Motor neuron (in vitro differentiated cells): ENCODE measurements around the gene MAU2. TPM values are rescaled to one million over a fixed set of nuclear protein-coding genes. Genes with fewer than 3 reads are reported as not detected.
"Not testable (repeated sequence)": the region's sequence is repeated elsewhere in the genome, so short reads cannot be mapped to it uniquely, and the experiment has no call there.

Experiments
- ATAC-seq, 8 experiments: fragments of 200-7000 bp; cut with Tn5 transposase; replicated peaks in 6 of 8; 2 replicates each; pipeline ENCODE4 v1.8.0; 2021; ENCODE audit warnings: mild to moderate bottlenecking in 8 of 8, moderate library complexity in 8 of 8
- H3K27ac ChIP-seq, 2 donors: fragments of 250-450 bp; sonication (Bioruptor Pico); 2 replicates each; pipeline ENCODE4 v1.9.0; 2021; ENCODE audit warnings: antibody characterized with exemption in 2 of 2, mild to moderate bottlenecking in 2 of 2, moderate library complexity in 1 of 2
- H3K4me1 ChIP-seq, 2 donors: fragments of 250-450 bp; sonication (Bioruptor Pico); replicated peaks in 1 of 2; 2 replicates each; pipeline ENCODE4 v1.6.1; 2021; ENCODE audit warnings: antibody characterized with exemption in 2 of 2, mild to moderate bottlenecking in 2 of 2, moderate library complexity in 1 of 2
- H3K4me3 ChIP-seq, 5 donors: fragments of 250-450 bp; sonication (Bioruptor Pico); 2 replicates each; pipeline ENCODE4 v1.9.0; 2021; ENCODE audit warnings: antibody characterized with exemption in 5 of 5, mild to moderate bottlenecking in 5 of 5, moderate library complexity in 4 of 5
- WGBS, 10 experiments: fragments of 450-650 bp; shearing (Covaris generic); methylation state at CpG; one replicate each; pipeline ENCODE4 v1.0.0; 2022; 5-methylcytosine and 5-hydroxymethylcytosine counted together
- in situ Hi-C, 9 experiments: fragments of 400-800 bp; cut with MboI; loops; one replicate each; pipeline ENCODE4 v1.15.0; 2021; ENCODE audit warnings: low sequenced_read_pairs in 9 of 9, low pct_unique_long_range_greater_than_20kb in 2 of 9; ENCODE audit not compliant: unreplicated experiment in 9 of 9
- total RNA-seq, 8 experiments: library from RNA; unstranded; fragments of 300-600 nt; gene quantifications; 2 replicates each; pipeline versions ENCODE4 v1.2.3 to v1.2.4, GENCODE V29; 2022

The MAU2 gene
- total RNA-seq, 8 experiments from 2014 or later, result 17.7 to 67.6 (median 27.4) TPM

DNA sequence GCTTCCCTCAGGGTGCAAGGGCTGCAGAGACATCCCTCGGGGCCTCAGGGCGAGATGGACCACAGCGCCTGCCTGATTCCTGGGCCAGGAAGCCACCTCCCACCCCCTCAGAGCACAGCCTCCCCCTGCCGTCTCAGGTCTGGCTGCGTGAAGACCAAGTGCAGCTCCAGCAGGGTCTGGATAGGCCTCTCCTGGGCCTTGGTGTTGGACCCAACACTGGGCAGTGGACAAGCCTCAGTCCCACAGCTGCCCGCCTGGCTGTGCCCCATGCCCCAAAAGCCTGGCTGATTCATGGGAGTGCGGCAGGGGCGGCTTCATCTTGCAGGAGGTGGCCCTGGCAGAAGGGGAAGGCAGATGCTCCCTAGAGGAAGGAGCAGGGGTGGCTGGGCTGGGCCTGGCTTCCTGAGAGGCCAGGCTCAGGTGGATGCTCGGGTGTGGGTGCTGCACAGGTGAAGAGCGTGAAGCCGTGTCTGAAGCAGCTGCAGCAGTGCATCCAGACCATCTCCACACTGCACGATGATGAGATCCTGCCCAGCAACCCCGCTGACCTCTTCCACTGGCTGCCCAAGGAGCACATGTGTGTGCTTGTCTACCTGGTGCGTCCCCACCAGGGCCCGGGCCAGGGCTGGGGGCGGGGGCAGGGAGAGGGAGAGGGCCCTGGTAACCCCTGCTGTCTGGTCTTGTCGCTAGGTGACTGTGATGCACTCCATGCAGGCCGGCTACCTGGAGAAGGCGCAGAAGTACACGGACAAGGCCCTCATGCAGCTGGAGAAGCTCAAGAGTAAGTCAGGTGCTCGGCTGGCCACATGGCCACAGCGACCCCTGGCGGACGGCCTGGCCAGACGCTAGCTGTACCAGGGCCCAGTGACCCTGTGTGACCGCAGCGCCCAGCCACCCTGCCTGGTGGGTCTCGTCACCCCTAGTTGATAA, 21.7 kb downstream of the MAU2 start:
- Histone ChIP-seq H3K27ac (no peak overlapping the region), H3K4me3 (no peak overlapping the region), H3K4me1 (no peaks in the 10 kb centered on the region)
- WGBS, 10 experiments, result 23 to 75% (median 27%) methylated on average over 3 to 6 of the region's 28 CpGs; no CpG with 5 or more reads in 7 of the 10 experiments
- peak; percentile 72 to 92 (median 81) for ATAC-seq
- in situ Hi-C loops, result no loop called here

DNA sequence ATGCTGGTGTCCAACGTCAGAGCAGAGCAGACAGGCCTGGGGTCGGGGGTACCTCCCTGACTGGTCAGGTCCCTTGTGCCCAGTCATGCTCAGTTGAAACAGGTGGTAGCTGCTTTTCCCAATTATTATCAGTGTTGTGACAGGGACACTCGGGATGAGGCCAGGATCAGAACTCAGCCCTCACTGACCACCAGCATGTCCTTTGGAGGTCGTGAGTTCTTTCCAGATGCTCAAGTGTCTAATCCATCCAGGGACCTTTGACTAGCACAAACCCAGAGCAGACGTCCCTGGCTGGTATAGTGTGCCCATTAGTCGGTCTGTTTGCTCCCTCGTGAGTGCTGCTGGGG, 22.4 kb downstream of the MAU2 start:
- H3K4me1 ChIP-seq, result no peaks in the 10 kb centered on the region
- in situ Hi-C loops, result no loop called here
- H3K4me3 ChIP-seq, result no peak overlapping the region
- no peak overlapping the region for H3K27ac ChIP-seq
- no peak for ATAC-seq
- WGBS, 10 experiments, result 0 to 100% (median 51%) methylated on average over 1 to 5 of the region's 7 CpGs; no CpG with 5 or more reads in 5 of the 10 experiments

DNA sequence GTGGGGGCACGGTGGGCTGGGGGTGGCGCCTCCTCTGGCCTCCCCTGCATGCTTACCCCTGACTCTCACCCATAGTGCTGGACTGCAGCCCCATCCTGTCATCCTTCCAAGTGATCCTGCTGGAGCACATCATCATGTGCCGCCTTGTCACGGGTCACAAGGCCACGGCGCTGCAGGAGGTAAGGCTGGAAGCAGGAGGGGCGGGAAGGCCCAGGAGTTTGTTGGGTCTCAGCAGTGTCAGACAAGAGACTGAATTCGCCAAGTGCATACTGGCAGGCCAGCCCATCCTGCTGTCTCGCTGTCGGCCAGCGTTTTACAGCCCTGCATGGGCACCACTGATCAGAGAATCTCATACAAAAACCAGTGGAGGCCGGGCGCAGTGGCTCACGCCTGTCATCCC, 23.1 kb downstream of the MAU2 start:
- no peak for ATAC-seq

DNA sequence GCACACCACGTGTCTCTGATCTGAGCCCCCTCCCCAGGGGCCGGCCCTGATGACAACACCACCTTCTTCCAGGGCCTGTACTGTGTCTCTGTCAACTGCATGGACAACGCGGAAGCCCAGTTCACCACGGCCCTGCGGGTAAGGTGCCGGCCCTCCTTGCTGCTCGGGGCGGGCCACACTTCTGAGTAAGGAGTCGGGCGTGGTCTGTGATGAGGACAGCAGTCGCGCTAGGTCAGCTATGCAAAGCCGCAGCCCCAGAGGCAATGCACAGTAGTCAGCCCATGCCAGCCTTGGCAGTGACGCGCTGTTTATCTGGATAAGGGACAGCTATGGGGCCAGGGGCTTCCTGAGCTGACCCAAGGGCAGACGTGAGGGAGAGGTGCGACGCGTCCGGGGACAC, 24.6 kb downstream of the MAU2 start:
- Histone ChIP-seq H3K27ac (no peak overlapping the region), H3K4me3 (no peak overlapping the region), H3K4me1 (no peaks in the 10 kb centered on the region)
- peak in 3 of 8 experiments; percentile 52 to 80 (median 68) for ATAC-seq
- WGBS, 10 experiments, result 90 to 100% (median 100%) methylated on average over 2 to 3 of the region's 21 CpGs; no CpG with 5 or more reads in 7 of the 10 experiments
- in situ Hi-C loops, result no loop called here

More for the DNA sequence above, 23.1 kb downstream of the MAU2 start:
- H3K4me3 ChIP-seq, result no peak overlapping the region
- H3K27ac ChIP-seq, result no peak overlapping the region
- in situ Hi-C loops, result no loop called here
- WGBS, 10 experiments, result 80 to 100% (median 91%) methylated on average over 1 to 4 of the region's 14 CpGs; no CpG with 5 or more reads in 7 of the 10 experiments
- no peaks in the 10 kb centered on the region for H3K4me1 ChIP-seq

DNA sequence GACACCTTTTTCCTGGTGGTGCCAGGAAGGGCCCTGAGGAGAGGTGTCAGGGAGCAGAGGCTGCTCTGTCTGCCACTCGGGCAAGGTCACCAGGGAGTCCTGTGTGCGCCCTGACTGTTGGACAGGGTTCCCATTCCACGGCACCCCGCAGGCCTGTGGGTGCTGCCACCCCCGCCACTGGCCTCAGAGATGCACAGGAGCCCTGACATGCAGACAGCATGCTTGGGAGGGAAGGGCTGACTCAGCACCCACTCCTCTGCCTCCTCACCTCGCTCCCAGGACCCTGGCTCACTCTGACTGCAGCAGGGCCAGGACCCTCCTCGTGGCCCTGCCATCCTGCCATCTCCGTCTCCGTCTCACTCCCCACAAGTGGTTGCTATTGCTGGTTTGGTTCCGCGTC, 25.3 kb downstream of the MAU2 start:
- 80 to 100% (median 96%) methylated on average over 1 to 2 of the region's 11 CpGs; no CpG with 5 or more reads in 6 of the 10 experiments for WGBS, 10 experiments
- Histone ChIP-seq H3K27ac (no peak overlapping the region), H3K4me1 (no peaks in the 10 kb centered on the region), H3K4me3 (no peak overlapping the region)
- in situ Hi-C loops, result no loop called here
- no peak for ATAC-seq

DNA sequence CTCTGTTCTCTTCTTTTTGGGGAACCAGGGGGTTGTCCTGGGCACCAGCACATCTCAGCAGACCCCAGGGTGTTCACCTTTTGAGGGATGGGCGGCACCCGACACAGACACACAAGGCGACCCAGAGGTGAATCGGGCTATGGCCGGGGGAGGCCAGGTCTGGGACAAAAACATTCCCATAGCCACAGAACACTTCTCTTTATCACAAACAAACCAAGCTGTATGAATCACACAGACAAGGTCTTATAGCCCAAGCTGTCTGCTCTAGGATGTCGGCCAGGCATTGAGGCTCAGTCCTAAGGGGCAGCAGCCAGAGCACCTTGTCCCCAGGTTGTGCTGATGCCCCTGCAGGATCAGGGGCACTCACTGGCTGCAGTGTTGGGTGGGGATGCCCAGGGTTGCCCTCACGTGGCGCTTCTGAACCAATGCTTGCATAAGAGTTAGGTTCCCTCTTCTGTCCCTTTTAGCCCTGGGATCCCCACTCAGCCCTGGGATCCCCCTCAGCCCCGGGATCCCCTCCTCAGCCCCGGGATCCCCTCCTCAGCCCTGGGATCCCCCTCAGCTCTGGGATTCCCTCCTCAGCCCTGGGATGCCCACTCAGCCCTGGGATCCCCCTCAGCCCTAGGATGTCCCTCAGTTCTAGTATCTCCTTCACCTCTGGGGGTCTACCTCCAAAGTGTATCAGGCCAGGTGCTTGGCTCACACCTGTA, 26.9 kb downstream of the MAU2 start:
- no peak for ATAC-seq
- 93 to 95% methylated on average over 3 to 4 of the region's 10 CpGs; no CpG with 5 or more reads in 8 of the 10 experiments for WGBS, 10 experiments
- Histone ChIP-seq H3K27ac (no peak overlapping the region), H3K4me1 (no peaks in the 10 kb centered on the region), H3K4me3 (no peak overlapping the region)
- in situ Hi-C loops, result no loop called here

DNA sequence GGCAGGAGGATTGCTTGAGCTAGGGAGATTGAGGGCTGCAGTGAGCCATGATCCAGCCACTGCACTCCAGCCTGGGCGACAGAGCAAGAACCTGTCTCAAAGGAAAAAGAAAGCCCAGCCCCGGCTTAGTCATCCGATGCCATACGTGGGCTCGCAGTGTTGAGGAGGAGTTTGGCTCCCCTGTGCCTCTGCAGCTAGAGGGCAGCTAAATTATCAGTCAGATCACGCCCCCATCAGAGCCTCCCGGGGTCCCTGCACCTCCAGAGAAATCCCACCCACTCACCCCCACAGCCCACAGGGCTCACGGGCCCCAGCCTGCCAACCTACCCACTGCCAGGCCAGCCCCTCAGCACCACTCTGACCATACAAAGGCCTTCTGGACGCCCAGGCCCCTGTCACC, 27.6 kb downstream of the MAU2 start:
- H3K4me3 ChIP-seq, result no peak overlapping the region
- no peak overlapping the region for H3K27ac ChIP-seq
- WGBS, 10 experiments, result 80 to 90% methylated on average over 2 to 4 of the region's 9 CpGs; no CpG with 5 or more reads in 8 of the 10 experiments
- no peak for ATAC-seq
- in situ Hi-C loops, result no loop called here
- H3K4me1 ChIP-seq, result no peaks in the 10 kb centered on the region

DNA sequence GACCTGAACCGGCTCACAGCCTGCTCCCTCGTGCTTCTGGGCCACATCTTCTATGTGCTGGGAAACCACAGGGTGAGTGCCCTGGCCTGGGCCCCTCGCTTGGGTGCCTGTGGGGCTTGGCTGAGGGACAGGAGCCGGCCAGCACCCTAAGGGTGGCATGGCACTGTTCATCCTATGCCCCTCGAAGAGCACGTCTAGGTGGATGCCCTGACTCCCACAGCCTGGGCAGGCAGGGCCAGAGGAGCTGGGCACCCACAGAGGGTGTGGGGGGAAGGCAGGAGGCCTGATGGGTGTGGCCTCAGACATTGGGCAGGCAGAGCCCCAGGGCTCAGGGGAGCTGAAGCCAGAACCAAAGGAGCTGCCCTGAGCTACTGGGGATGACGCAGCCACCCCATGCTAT, 28.7 kb downstream of the MAU2 start:
- Histone ChIP-seq H3K4me3 (no peak overlapping the region), H3K4me1 (no peaks in the 10 kb centered on the region), H3K27ac (no peak overlapping the region)
- in situ Hi-C loops, result no loop called here
- WGBS, 10 experiments, result 63 to 100% (median 88%) methylated on average over 2 to 3 of the region's 7 CpGs; no CpG with 5 or more reads in 7 of the 10 experiments
- peak in 4 of 8 experiments; percentile 14 to 21 (median 18) for ATAC-seq

DNA sequence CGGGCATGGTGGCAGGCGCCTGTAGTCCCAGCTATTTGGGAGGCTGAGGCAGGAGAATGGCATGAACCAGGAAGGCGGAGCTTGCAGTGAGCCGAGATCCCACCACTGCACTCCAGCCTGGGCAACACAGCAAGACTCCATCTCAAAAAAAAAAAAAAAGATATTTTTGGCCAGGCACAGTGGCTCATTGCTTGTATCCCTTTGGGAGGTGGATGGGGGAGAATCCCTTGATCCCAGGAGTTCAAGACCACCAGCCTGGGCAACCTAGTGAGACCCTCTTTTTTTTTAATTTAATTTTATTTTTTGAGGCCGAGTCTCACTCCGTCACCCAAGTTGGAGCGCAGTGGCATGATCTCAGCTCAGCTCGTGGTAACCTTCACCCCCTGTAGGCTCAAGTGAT, 30.1 kb downstream of the MAU2 start:
- in situ Hi-C loops, result loop anchor here in 2 of 9 experiments (25.0 kb wide), 1 partner anchor 137 kb away; no protein-coding TSS in a partner anchor
- not testable (repeated sequence) for H3K27ac ChIP-seq, H3K4me3 ChIP-seq, H3K4me1 ChIP-seq, ATAC-seq
- 80 to 100% (median 99%) methylated on average over 1 to 4 of the region's 8 CpGs; no CpG with 5 or more reads in 4 of the 10 experiments for WGBS, 10 experiments

DNA sequence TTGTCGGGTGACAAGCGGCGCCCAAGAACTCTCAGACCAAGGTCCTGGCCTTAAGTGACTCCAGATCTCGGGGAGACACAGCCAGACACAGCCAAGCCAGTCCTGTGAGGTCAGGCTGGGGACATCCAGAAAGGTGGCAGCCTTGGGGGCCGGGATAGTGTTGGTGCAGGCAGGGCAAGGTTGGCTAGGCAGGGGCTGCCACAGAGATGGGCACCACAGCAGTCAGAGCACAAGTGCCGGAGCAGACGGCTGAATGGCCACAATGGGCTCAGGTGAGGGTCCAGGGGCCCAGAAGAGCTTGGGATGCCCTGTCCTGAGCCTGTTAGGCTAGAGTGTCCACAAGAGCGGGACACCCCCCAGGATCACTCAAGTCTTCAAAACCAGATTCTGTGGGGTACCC, 32.2 kb downstream of the MAU2 start:
- H3K4me3 ChIP-seq, result no peak overlapping the region
- WGBS, 10 experiments, result no CpG with 5 or more reads among the region's 8 CpGs
- H3K4me1 ChIP-seq, result no peaks in the 10 kb centered on the region
- in situ Hi-C loops, result loop anchor here in 2 of 9 experiments (25.0 kb wide), 1 partner anchor 134 kb away; no protein-coding TSS in a partner anchor
- no peak overlapping the region for H3K27ac ChIP-seq
- no peak for ATAC-seq

DNA sequence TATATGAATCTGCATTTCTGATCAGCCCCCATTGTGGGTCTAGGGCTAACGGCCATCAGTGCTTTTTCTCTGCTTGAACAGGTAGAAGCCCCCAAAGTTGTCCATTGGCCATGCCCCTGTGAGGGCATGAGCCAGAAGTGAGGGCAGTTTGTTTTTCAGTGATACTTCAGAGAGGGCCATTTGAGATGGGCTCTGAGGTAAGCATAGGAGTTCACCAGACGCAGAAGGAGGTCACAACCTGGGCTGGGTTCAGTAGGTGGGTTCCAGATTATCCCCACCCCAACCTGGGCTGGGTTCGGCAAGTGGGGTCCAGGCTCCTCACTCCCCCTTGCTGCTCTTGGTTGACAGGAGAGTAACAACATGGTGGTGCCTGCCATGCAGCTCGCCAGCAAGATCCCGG, 33.4 kb downstream of the MAU2 start:
- in situ Hi-C loops, result loop anchor here in 2 of 9 experiments (25.0 kb wide), 1 partner anchor 133 kb away; no protein-coding TSS in a partner anchor
- no peak for ATAC-seq
- no peaks in the 10 kb centered on the region for H3K4me1 ChIP-seq
- no peak overlapping the region for H3K27ac ChIP-seq
- H3K4me3 ChIP-seq, result no peak overlapping the region
- WGBS, 10 experiments, result 80 to 100% (median 90%) methylated on average over 1 to 3 of the region's 5 CpGs; no CpG with 5 or more reads in 5 of the 10 experiments

DNA sequence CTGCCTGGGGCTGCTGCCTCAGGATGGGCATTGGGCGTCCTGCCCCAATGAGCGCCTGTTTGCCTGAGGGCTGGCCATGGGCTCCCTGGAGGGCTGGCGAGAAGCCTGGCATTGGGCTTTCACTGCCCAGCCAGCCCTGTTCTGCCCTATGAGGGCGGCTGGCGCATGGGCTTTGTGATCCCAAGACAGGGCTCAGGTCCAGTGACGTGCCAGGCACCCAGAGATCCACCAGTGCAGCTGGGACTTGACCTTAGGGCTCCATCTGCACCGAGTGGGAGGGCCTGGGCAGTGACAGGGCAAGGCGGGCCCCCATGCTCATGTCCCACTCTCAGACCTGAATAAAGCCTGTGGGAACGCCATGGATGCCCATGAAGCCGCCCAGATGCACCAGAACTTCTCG, 34.3 kb downstream of the MAU2 start:
- Histone ChIP-seq H3K4me1 (no peaks in the 10 kb centered on the region), H3K4me3 (no peak overlapping the region), H3K27ac (no peak overlapping the region)
- no peak for ATAC-seq
- 96 to 100% (median 100%) methylated on average over 1 to 8 of the region's 11 CpGs; no CpG with 5 or more reads in 6 of the 10 experiments for WGBS, 10 experiments
- in situ Hi-C loops, result loop anchor here in 2 of 9 experiments (25.0 kb wide), 1 partner anchor 132 kb away; no protein-coding TSS in a partner anchor
